ENCODE results near the gene DNASE1L3.
"Not testable (repeated sequence)": the region's sequence is repeated elsewhere in the genome, so short reads cannot be mapped to it uniquely, and the experiment has no call there.

Gene DNASE1L3

GRCh38 chr3:58203541-58203940, 7.2 kb downstream of the DNASE1L3 start:
- H3K27ac ChIP-seq (ENCODE audit: low read depth, low read length): no peak overlapping the region

GRCh38 chr3:58202917-58203360, 7.8 kb downstream of the DNASE1L3 start:
- Histone ChIP-seq H3K4me3 (ENCODE audit: insufficient read depth, low read length, poor library complexity, severe bottlenecking) (no peak overlapping the region), H4K20me1 (ENCODE audit: low read depth, low read length) (no peaks in the 10 kb centered on the region), H3K9ac (ENCODE audit: low read length) (no peak overlapping the region), H3K9me3 (ENCODE audit: insufficient read depth, low read length) (no peaks in the 10 kb centered on the region), H3K36me3 (ENCODE audit: low read length) (no peaks in the 10 kb centered on the region), H2AFZ (ENCODE audit: low read depth, low read length, severe bottlenecking) (no peak overlapping the region), H3K27me3 (ENCODE audit: low read length) (no peaks in the 10 kb centered on the region), H3K27ac (ENCODE audit: low read depth, low read length) (no peak overlapping the region), H3K79me2 (ENCODE audit: insufficient read depth, low read length) (no peaks in the 10 kb centered on the region), H3F3A (ENCODE audit: insufficient read depth) (no peaks in the 10 kb centered on the region), H3K9me2 (replicated peaks; ENCODE audit: insufficient read depth, low read length) (no peaks in the 10 kb centered on the region), H3K4me2 (ENCODE audit: low read depth, low read length, poor library complexity, severe bottlenecking) (no peak overlapping the region)
- TF ChIP-seq EZH2phosphoT487 (conservative IDR thresholded peaks at IDR 0.05; ENCODE audit: low read length) (no peak), CTCF (IDR thresholded peaks at IDR 0.05; ENCODE audit: insufficient read depth, low read length, poor library complexity, severe bottlenecking) (no peak)

More at GRCh38 chr3:58203541-58203940, 7.2 kb downstream of the DNASE1L3 start:
- Histone ChIP-seq H3K9ac (ENCODE audit: low read length) (no peak overlapping the region), H3K4me3 (ENCODE audit: insufficient read depth, low read length, poor library complexity, severe bottlenecking) (no peak overlapping the region), H3K79me2 (ENCODE audit: insufficient read depth, low read length) (no peaks in the 10 kb centered on the region), H3K9me2 (replicated peaks; ENCODE audit: insufficient read depth, low read length) (no peaks in the 10 kb centered on the region), H3K4me2 (ENCODE audit: low read depth, low read length, poor library complexity, severe bottlenecking) (no peak overlapping the region), H3K9me3 (ENCODE audit: insufficient read depth, low read length) (no peaks in the 10 kb centered on the region), H3K36me3 (ENCODE audit: low read length) (no peaks in the 10 kb centered on the region), H3K27me3 (ENCODE audit: low read length) (no peaks in the 10 kb centered on the region), H4K20me1 (ENCODE audit: low read depth, low read length) (no peaks in the 10 kb centered on the region), H3F3A (ENCODE audit: insufficient read depth) (no peaks in the 10 kb centered on the region), H2AFZ (ENCODE audit: low read depth, low read length, severe bottlenecking) (no peak overlapping the region)
- no peak for TF ChIP-seq EZH2phosphoT487 (conservative IDR thresholded peaks at IDR 0.05; ENCODE audit: low read length)
- no peak for TF ChIP-seq CTCF (IDR thresholded peaks at IDR 0.05; ENCODE audit: insufficient read depth, low read length, poor library complexity, severe bottlenecking)

- not testable (repeated sequence) for H3K4me2 ChIP-seq (ENCODE audit: low read depth, low read length, poor library complexity, severe bottlenecking); H3K9me2 ChIP-seq (replicated peaks; ENCODE audit: insufficient read depth, low read length); H3K9me3 ChIP-seq (ENCODE audit: insufficient read depth, low read length); H3K4me3 ChIP-seq (ENCODE audit: insufficient read depth, low read length, poor library complexity, severe bottlenecking); H2AFZ ChIP-seq (ENCODE audit: low read depth, low read length, severe bottlenecking); H3K27ac ChIP-seq (ENCODE audit: low read depth, low read length); H3F3A ChIP-seq (ENCODE audit: insufficient read depth); H4K20me1 ChIP-seq (ENCODE audit: low read depth, low read length); H3K27me3 ChIP-seq (ENCODE audit: low read length); H3K36me3 ChIP-seq (ENCODE audit: low read length); H3K79me2 ChIP-seq (ENCODE audit: insufficient read depth, low read length); H3K9ac ChIP-seq (ENCODE audit: low read length)
Measured at GRCh38 chr3:58201451-58201850, 9.3 kb downstream of the DNASE1L3 start.

- TF ChIP-seq EZH2phosphoT487 (conservative IDR thresholded peaks at IDR 0.05; ENCODE audit: low read length): no peak
- TF ChIP-seq CTCF (IDR thresholded peaks at IDR 0.05; ENCODE audit: insufficient read depth, low read length, poor library complexity, severe bottlenecking): no peak
- Histone ChIP-seq H3K27me3 (ENCODE audit: low read length) (no peaks in the 10 kb centered on the region), H3K9ac (ENCODE audit: low read length) (no peak overlapping the region), H3K4me3 (ENCODE audit: insufficient read depth, low read length, poor library complexity, severe bottlenecking) (no peak overlapping the region), H3F3A (ENCODE audit: insufficient read depth) (peaks cover 7% of the 10 kb centered on the region), H3K9me3 (ENCODE audit: insufficient read depth, low read length) (peaks cover 2% of the 10 kb centered on the region; the same call in 1 of the 2 replicates), H3K36me3 (ENCODE audit: low read length) (no peaks in the 10 kb centered on the region; the same call in 1 of the 2 replicates), H3K27ac (ENCODE audit: low read depth, low read length) (no peak overlapping the region), H4K20me1 (ENCODE audit: low read depth, low read length) (no peaks in the 10 kb centered on the region), H3K9me2 (replicated peaks; ENCODE audit: insufficient read depth, low read length) (no peaks in the 10 kb centered on the region), H3K4me2 (ENCODE audit: low read depth, low read length, poor library complexity, severe bottlenecking) (no peak overlapping the region), H2AFZ (ENCODE audit: low read depth, low read length, severe bottlenecking) (no peak overlapping the region), H3K79me2 (ENCODE audit: insufficient read depth, low read length) (no peaks in the 10 kb centered on the region)
Measured at GRCh38 chr3:58200846-58201355, 9.9 kb downstream of the DNASE1L3 start.
